Measurements from ENCODE around the gene GSG1L. TPM values are rescaled to one million over a fixed set of nuclear protein-coding genes. Genes with fewer than 3 reads are reported as not detected.

The GSG1L gene
- total and polyA plus RNA-seq, 2 donors = 0.07 TPM; not detected in 1

- Histone ChIP-seq H3K4me3 (ENCODE audit: low read length in 2 of 2) (no peak overlapping the region), H3K27ac (ENCODE audit: low read depth in 1 of 2, low read length in 1 of 2) (no peak overlapping the region), H3K9me3 (ENCODE audit: control insufficient read depth in 2 of 2, insufficient read depth in 1 of 2, low read length in 1 of 2) (no peaks in the 10 kb centered on the region), H3K4me1 (ENCODE audit: control insufficient read depth in 2 of 2, insufficient read depth in 2 of 2, low read length in 2 of 2) (no peaks in the 10 kb centered on the region), H3K36me3 (ENCODE audit: control insufficient read depth in 2 of 2, insufficient read depth in 2 of 2, low read length in 1 of 2) (peaks cover 86 to 95% of the 10 kb centered on the region in 2 donors), H3K27me3 (ENCODE audit: control insufficient read depth in 2 of 2, insufficient read depth in 1 of 2, low read length in 1 of 2) (no peaks in the 10 kb centered on the region)
- DNase-seq (ENCODE audit: low read depth in 6 of 9, low spot score in 9 of 9) = no peak
- 97% methylated on average over 3 of the region's 3 CpGs for WGBS
These were observed 41.8 kb upstream of the GSG1L start for GRCh38 chr16:28105297-28105696.

- H3K4me3 ChIP-seq (ENCODE audit: low read length in 2 of 2) = no peak overlapping the region
- no peaks in the 10 kb centered on the region for H3K4me1 ChIP-seq (ENCODE audit: control insufficient read depth in 2 of 2, insufficient read depth in 2 of 2, low read length in 2 of 2)
- no peaks in the 10 kb centered on the region for H3K9me3 ChIP-seq (ENCODE audit: control insufficient read depth in 2 of 2, insufficient read depth in 1 of 2, low read length in 1 of 2)
- no peak for DNase-seq (ENCODE audit: low read depth in 6 of 9, low spot score in 9 of 9)
- WGBS = 96% methylated on average over 16 of the region's 16 CpGs
- peaks cover 91 to 94% of the 10 kb centered on the region in 2 donors for H3K36me3 ChIP-seq (ENCODE audit: control insufficient read depth in 2 of 2, insufficient read depth in 2 of 2, low read length in 1 of 2)
- H3K27me3 ChIP-seq (ENCODE audit: control insufficient read depth in 2 of 2, insufficient read depth in 1 of 2, low read length in 1 of 2) = no peaks in the 10 kb centered on the region
- no peak overlapping the region for H3K27ac ChIP-seq (ENCODE audit: low read depth in 1 of 2, low read length in 1 of 2)
These were observed 40.9 kb upstream of the GSG1L start for GRCh38 chr16:28104404-28104803.

GRCh38 chr16:28103516-28104170 lies 40.1 kb upstream of the GSG1L start:
- no peaks in the 10 kb centered on the region for H3K4me1 ChIP-seq (ENCODE audit: control insufficient read depth in 2 of 2, insufficient read depth in 2 of 2, low read length in 2 of 2)
- no peak overlapping the region for H3K4me3 ChIP-seq (ENCODE audit: low read length in 2 of 2)
- peaks cover 95 to 96% of the 10 kb centered on the region in 2 donors for H3K36me3 ChIP-seq (ENCODE audit: control insufficient read depth in 2 of 2, insufficient read depth in 2 of 2, low read length in 1 of 2)
- no peak for DNase-seq (ENCODE audit: low read depth in 6 of 9, low spot score in 9 of 9)
- H3K9me3 ChIP-seq (ENCODE audit: control insufficient read depth in 2 of 2, insufficient read depth in 1 of 2, low read length in 1 of 2) = no peaks in the 10 kb centered on the region
- no peak overlapping the region for H3K27ac ChIP-seq (ENCODE audit: low read depth in 1 of 2, low read length in 1 of 2)
- H3K27me3 ChIP-seq (ENCODE audit: control insufficient read depth in 2 of 2, insufficient read depth in 1 of 2, low read length in 1 of 2) = no peaks in the 10 kb centered on the region
- WGBS = 95% methylated on average over 14 of the region's 14 CpGs

GRCh38 chr16:28101533-28101890 lies 38.0 kb upstream of the GSG1L start:
- DNase-seq (ENCODE audit: low read depth in 6 of 9, low spot score in 9 of 9) = no peak
- H3K27ac ChIP-seq (ENCODE audit: low read depth in 1 of 2, low read length in 1 of 2) = no peak overlapping the region
- peaks cover 84 to 93% of the 10 kb centered on the region in 2 donors for H3K36me3 ChIP-seq (ENCODE audit: control insufficient read depth in 2 of 2, insufficient read depth in 2 of 2, low read length in 1 of 2)
- H3K4me1 ChIP-seq (ENCODE audit: control insufficient read depth in 2 of 2, insufficient read depth in 2 of 2, low read length in 2 of 2) = no peaks in the 10 kb centered on the region
- H3K4me3 ChIP-seq (ENCODE audit: low read length in 2 of 2) = no peak overlapping the region
- 98% methylated on average over 6 of the region's 6 CpGs for WGBS
- H3K9me3 ChIP-seq (ENCODE audit: control insufficient read depth in 2 of 2, insufficient read depth in 1 of 2, low read length in 1 of 2) = no peaks in the 10 kb centered on the region
- no peaks in the 10 kb centered on the region for H3K27me3 ChIP-seq (ENCODE audit: control insufficient read depth in 2 of 2, insufficient read depth in 1 of 2, low read length in 1 of 2)

- Histone ChIP-seq H3K27me3 (ENCODE audit: control insufficient read depth in 2 of 2, insufficient read depth in 1 of 2, low read length in 1 of 2) (no peaks in the 10 kb centered on the region), H3K27ac (ENCODE audit: low read depth in 1 of 2, low read length in 1 of 2) (no peak overlapping the region), H3K36me3 (ENCODE audit: control insufficient read depth in 2 of 2, insufficient read depth in 2 of 2, low read length in 1 of 2) (peaks cover 78 to 87% of the 10 kb centered on the region in 2 donors), H3K4me3 (ENCODE audit: low read length in 2 of 2) (no peak overlapping the region), H3K4me1 (ENCODE audit: control insufficient read depth in 2 of 2, insufficient read depth in 2 of 2, low read length in 2 of 2) (no peaks in the 10 kb centered on the region), H3K9me3 (ENCODE audit: control insufficient read depth in 2 of 2, insufficient read depth in 1 of 2, low read length in 1 of 2) (no peaks in the 10 kb centered on the region)
- DNase-seq (ENCODE audit: low read depth in 6 of 9, low spot score in 9 of 9) = no peak
- WGBS = 98% methylated on average over 14 of the region's 14 CpGs
These were observed 37.5 kb upstream of the GSG1L start for GRCh38 chr16:28100810-28101532.

- 97% methylated on average over 20 of the region's 20 CpGs for WGBS
- no peak for DNase-seq (ENCODE audit: low read depth in 6 of 9, low spot score in 9 of 9)
- H3K27ac ChIP-seq (ENCODE audit: low read depth in 1 of 2, low read length in 1 of 2) = no peak overlapping the region
These were observed 35.7 kb upstream of the GSG1L start for GRCh38 chr16:28098959-28099945.

GRCh38 chr16:28098171-28098958 lies 34.9 kb upstream of the GSG1L start:
- H3K4me3 ChIP-seq (ENCODE audit: low read length in 2 of 2) = no peak overlapping the region
- WGBS = 98% methylated on average over 21 of the region's 21 CpGs
- H3K27me3 ChIP-seq (ENCODE audit: control insufficient read depth in 2 of 2, insufficient read depth in 1 of 2, low read length in 1 of 2) = no peaks in the 10 kb centered on the region
- no peaks in the 10 kb centered on the region for H3K4me1 ChIP-seq (ENCODE audit: control insufficient read depth in 2 of 2, insufficient read depth in 2 of 2, low read length in 2 of 2)
- DNase-seq (ENCODE audit: low read depth in 6 of 9, low spot score in 9 of 9) = no peak
- H3K9me3 ChIP-seq (ENCODE audit: control insufficient read depth in 2 of 2, insufficient read depth in 1 of 2, low read length in 1 of 2) = no peaks in the 10 kb centered on the region
- no peak overlapping the region for H3K27ac ChIP-seq (ENCODE audit: low read depth in 1 of 2, low read length in 1 of 2)
- H3K36me3 ChIP-seq (ENCODE audit: control insufficient read depth in 2 of 2, insufficient read depth in 2 of 2, low read length in 1 of 2) = peaks cover 59 to 61% of the 10 kb centered on the region in 2 donors

More at GRCh38 chr16:28098959-28099945, 35.7 kb upstream of the GSG1L start:
- no peak overlapping the region for H3K4me3 ChIP-seq (ENCODE audit: low read length in 2 of 2)
- peaks cover 63 to 70% of the 10 kb centered on the region in 2 donors for H3K36me3 ChIP-seq (ENCODE audit: control insufficient read depth in 2 of 2, insufficient read depth in 2 of 2, low read length in 1 of 2)
- no peaks in the 10 kb centered on the region for H3K27me3 ChIP-seq (ENCODE audit: control insufficient read depth in 2 of 2, insufficient read depth in 1 of 2, low read length in 1 of 2)
- H3K9me3 ChIP-seq (ENCODE audit: control insufficient read depth in 2 of 2, insufficient read depth in 1 of 2, low read length in 1 of 2) = no peaks in the 10 kb centered on the region
- H3K4me1 ChIP-seq (ENCODE audit: control insufficient read depth in 2 of 2, insufficient read depth in 2 of 2, low read length in 2 of 2) = no peaks in the 10 kb centered on the region

- Histone ChIP-seq H3K4me1 (ENCODE audit: control insufficient read depth in 2 of 2, insufficient read depth in 2 of 2, low read length in 2 of 2) (no peaks in the 10 kb centered on the region), H3K27ac (ENCODE audit: low read depth in 1 of 2, low read length in 1 of 2) (no peak overlapping the region), H3K4me3 (ENCODE audit: low read length in 2 of 2) (no peak overlapping the region), H3K36me3 (ENCODE audit: control insufficient read depth in 2 of 2, insufficient read depth in 2 of 2, low read length in 1 of 2) (peaks cover 49 to 50% of the 10 kb centered on the region in 2 donors), H3K27me3 (ENCODE audit: control insufficient read depth in 2 of 2, insufficient read depth in 1 of 2, low read length in 1 of 2) (no peaks in the 10 kb centered on the region), H3K9me3 (ENCODE audit: control insufficient read depth in 2 of 2, insufficient read depth in 1 of 2, low read length in 1 of 2) (no peaks in the 10 kb centered on the region)
- no peak for DNase-seq (ENCODE audit: low read depth in 6 of 9, low spot score in 9 of 9)
- WGBS = 94% methylated on average over 17 of the region's 17 CpGs
These were observed 33.7 kb upstream of the GSG1L start for GRCh38 chr16:28096983-28097899.

Measured in thymus (tissue), 11 donors.